Prostate gland (tissue), 2 donors: ENCODE measurements around the gene GPD1L. TPM values are rescaled to one million over a fixed set of nuclear protein-coding genes. Genes with fewer than 3 reads are reported as not detected.
"Not testable (repeated sequence)": the region's sequence is repeated elsewhere in the genome, so short reads cannot be mapped to it uniquely, and the experiment has no call there.

Experiments used
- DNase-seq: peaks from one replicate; pipeline ENCODE4 v3.0.0-alpha.2; 2019; ENCODE audit warnings: low spot score
- H3K27ac ChIP-seq, 2 donors: fragments of 200-600 bp; sonication (generic); 2 replicates each; pipeline ENCODE4 v1.5.1; 2017 to 2019
- H3K27me3 ChIP-seq: fragments of 200-600 bp; sonication (generic); replicated peaks from 2 replicates; pipeline ENCODE4 v1.5.1; 2019; ENCODE audit not compliant: insufficient read depth
- H3K36me3 ChIP-seq, 2 donors: fragments of 200-600 bp; sonication (generic); 1 replicate in 1 of 2; 2 replicates in 1 of 2; pipeline versions ENCODE4 v1.5.1 to v1.8.1; 2017 to 2019
- H3K4me1 ChIP-seq: fragments of 200-600 bp; sonication (generic); replicated peaks from 2 replicates; pipeline ENCODE4 v1.5.1; 2019
- H3K4me3 ChIP-seq, 2 donors: fragments of 200-600 bp; sonication (generic); 2 replicates each; pipeline ENCODE4 v1.5.1; 2017 to 2019
- H3K9me3 ChIP-seq: fragments of 200-600 bp; sonication (generic); 2 replicates; pipeline ENCODE4 v1.5.1; 2017
- POLR2A ChIP-seq: fragments of 450-650 bp; IDR thresholded peaks from one replicate; pipeline ENCODE4 v1.6.1; 2016; ENCODE audit warnings: antibody characterized with exemption, mild to moderate bottlenecking
- POLR2AphosphoS5 ChIP-seq: sonication (generic); formaldehyde crosslinking; IDR thresholded peaks from one replicate; pipeline ENCODE4 v1.6.1; 2017; ENCODE audit warnings: antibody characterized with exemption
- WGBS: methylation state at CpG from one replicate; pipeline ENCODE4 v1.1.5; 2018; 5-methylcytosine and 5-hydroxymethylcytosine counted together
- intact Hi-C: fragments of 100-400 bp; cut with DNase I; formaldehyde crosslinking; loops from one replicate; pipeline ENCODE4 v1.14.2; 2022
- total RNA-seq, 2 donors: library from RNA; depleted of rRNA; stranded (reverse); fragments of >200 nt; gene quantifications; one replicate each; pipeline ENCODE4 v1.1.0, GENCODE V29; 2016
- TF ChIP-seq, protein P1 (sequence below), 4 experiments: fragments of 200-600 bp in 2 of 4; fragments of 450-650 bp in 2 of 4; sonication (generic) in 2 of 4; IDR thresholded peaks; 1 replicate in 3 of 4; 2 replicates in 1 of 4; pipeline ENCODE4 v1.5.1; 2016 to 2019; ENCODE audit warnings: antibody characterized with exemption in 4 of 4, mild to moderate bottlenecking in 2 of 4, moderate library complexity in 2 of 4

Gene GPD1L
- total RNA-seq, 2 donors from 2014 or later, result 50.4 to 70.8 TPM

DNA sequence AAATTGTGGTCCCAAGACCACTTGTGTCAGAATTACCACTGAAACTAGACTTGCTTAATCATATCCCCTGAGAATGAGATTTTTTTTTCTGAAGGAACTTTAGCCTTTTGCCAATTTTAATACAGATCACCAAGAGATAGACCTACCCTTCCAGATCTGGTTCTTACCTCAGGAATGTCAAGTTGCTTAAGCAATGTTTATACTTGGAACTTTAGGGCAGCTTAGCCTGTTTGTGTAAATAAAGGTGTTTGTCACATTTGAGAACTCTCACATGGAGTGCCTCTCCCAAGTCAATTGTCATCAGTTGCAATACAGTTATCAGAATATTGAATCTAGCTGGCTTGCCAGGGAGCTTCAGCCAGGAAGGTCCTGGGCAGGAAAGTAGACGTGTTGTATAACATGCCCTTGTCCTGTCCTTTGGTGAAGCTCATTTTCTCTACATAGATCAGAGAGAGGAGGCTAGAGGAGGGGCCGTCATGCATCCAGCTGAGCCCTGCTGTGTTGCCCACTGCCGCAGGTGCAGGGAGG, 3.9 kb downstream of the GPD1L start:
- H3K4me3 ChIP-seq, result no peak overlapping the region
- WGBS, result 59% methylated on average over 3 of the region's 3 CpGs
- H3K27me3 ChIP-seq, result no peaks in the 10 kb centered on the region
- H3K36me3 ChIP-seq, result no peaks in the 10 kb centered on the region
- intact Hi-C loops, result no loop called here
- H3K27ac ChIP-seq, result peak overlapping the region; percentile 66 to 78
- TF ChIP-seq POLR2A, result no peak
- TF ChIP-seq, protein P1, sequence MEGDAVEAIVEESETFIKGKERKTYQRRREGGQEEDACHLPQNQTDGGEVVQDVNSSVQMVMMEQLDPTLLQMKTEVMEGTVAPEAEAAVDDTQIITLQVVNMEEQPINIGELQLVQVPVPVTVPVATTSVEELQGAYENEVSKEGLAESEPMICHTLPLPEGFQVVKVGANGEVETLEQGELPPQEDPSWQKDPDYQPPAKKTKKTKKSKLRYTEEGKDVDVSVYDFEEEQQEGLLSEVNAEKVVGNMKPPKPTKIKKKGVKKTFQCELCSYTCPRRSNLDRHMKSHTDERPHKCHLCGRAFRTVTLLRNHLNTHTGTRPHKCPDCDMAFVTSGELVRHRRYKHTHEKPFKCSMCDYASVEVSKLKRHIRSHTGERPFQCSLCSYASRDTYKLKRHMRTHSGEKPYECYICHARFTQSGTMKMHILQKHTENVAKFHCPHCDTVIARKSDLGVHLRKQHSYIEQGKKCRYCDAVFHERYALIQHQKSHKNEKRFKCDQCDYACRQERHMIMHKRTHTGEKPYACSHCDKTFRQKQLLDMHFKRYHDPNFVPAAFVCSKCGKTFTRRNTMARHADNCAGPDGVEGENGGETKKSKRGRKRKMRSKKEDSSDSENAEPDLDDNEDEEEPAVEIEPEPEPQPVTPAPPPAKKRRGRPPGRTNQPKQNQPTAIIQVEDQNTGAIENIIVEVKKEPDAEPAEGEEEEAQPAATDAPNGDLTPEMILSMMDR (IDR thresholded peaks at IDR 0.05), result no peak
- peak; percentile 37 for TF ChIP-seq POLR2AphosphoS5
- H3K9me3 ChIP-seq, result no peaks in the 10 kb centered on the region
- peaks cover 16% of the 10 kb centered on the region for H3K4me1 ChIP-seq
- DNase-seq, result peak; percentile 32

DNA sequence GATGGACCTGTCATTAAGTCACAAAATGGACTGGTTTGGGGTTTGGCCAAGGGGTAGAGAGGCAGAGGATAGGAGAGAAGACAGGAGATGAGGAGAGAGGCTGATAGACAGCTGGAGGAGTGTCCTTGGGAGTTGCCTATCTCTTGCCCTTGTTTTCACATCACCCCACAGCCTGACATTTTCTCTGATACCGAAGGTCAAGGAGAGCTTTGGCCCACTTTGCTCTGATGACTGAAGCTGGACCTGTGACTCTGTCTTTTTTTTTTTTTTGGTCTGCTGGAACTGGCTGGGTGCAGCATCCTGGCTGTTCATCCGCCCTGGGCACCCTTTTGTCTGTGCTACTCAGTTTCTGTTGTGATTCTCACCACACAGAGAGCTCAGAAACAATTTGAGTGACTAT, 5.1 kb downstream of the GPD1L start:
- Histone ChIP-seq H3K27ac (no peak overlapping the region), H3K36me3 (no peaks in the 10 kb centered on the region), H3K4me3 (no peak overlapping the region), H3K4me1 (peaks cover 16% of the 10 kb centered on the region), H3K27me3 (no peaks in the 10 kb centered on the region), H3K9me3 (no peaks in the 10 kb centered on the region)
- intact Hi-C loops, result no loop called here
- 97% methylated on average over 2 of the region's 2 CpGs for WGBS
- DNase-seq, result no peak
- TF ChIP-seq POLR2A (no peak), POLR2AphosphoS5 (no peak)
- TF ChIP-seq, protein P1 (IDR thresholded peaks at IDR 0.05), result no peak

DNA sequence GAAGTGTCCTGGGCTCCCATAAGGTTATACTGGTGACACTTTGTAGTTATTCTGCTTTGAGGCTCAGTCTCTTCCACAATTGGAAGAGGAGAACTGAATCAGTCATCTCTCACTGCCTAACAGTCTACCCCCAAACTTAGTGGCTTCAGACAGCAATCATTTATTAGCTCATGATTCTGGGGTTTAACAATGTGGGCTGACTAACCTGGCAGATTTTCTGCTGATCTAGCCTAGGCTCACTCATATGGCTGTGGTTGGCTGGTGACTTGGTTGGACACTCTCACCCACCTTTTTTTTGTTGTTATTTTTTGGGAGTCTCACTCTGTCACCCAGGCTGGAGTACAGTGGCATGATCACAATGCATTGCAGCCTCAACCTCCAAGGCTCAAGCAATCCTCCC, 7.1 kb downstream of the GPD1L start:
- intact Hi-C loops, result no loop called here
- Histone ChIP-seq H3K36me3 (no peaks in the 10 kb centered on the region), H3K4me3 (no peak overlapping the region), H3K27me3 (no peaks in the 10 kb centered on the region), H3K9me3 (no peaks in the 10 kb centered on the region), H3K4me1 (peaks cover 16% of the 10 kb centered on the region), H3K27ac (no peak overlapping the region)
- no peak for TF ChIP-seq POLR2AphosphoS5
- no peak for TF ChIP-seq POLR2A
- TF ChIP-seq, protein P1 (IDR thresholded peaks at IDR 0.05), result no peak
- no peak for DNase-seq

- Histone ChIP-seq H3K36me3 (no peaks in the 10 kb centered on the region), H3K27ac (no peak overlapping the region), H3K4me1 (peaks cover 16% of the 10 kb centered on the region), H3K4me3 (no peak overlapping the region), H3K27me3 (no peaks in the 10 kb centered on the region), H3K9me3 (no peaks in the 10 kb centered on the region)
- intact Hi-C loops, result no loop called here
- TF ChIP-seq POLR2AphosphoS5, result no peak
- no peak for TF ChIP-seq POLR2A
- TF ChIP-seq, protein P1 (IDR thresholded peaks at IDR 0.05), result no peak
- WGBS, result 98% methylated on average over 3 of the region's 3 CpGs
- no peak for DNase-seq
These were observed 7.6 kb downstream of the GPD1L start for GRCh38 chr3:32113981-32114545.

DNA sequence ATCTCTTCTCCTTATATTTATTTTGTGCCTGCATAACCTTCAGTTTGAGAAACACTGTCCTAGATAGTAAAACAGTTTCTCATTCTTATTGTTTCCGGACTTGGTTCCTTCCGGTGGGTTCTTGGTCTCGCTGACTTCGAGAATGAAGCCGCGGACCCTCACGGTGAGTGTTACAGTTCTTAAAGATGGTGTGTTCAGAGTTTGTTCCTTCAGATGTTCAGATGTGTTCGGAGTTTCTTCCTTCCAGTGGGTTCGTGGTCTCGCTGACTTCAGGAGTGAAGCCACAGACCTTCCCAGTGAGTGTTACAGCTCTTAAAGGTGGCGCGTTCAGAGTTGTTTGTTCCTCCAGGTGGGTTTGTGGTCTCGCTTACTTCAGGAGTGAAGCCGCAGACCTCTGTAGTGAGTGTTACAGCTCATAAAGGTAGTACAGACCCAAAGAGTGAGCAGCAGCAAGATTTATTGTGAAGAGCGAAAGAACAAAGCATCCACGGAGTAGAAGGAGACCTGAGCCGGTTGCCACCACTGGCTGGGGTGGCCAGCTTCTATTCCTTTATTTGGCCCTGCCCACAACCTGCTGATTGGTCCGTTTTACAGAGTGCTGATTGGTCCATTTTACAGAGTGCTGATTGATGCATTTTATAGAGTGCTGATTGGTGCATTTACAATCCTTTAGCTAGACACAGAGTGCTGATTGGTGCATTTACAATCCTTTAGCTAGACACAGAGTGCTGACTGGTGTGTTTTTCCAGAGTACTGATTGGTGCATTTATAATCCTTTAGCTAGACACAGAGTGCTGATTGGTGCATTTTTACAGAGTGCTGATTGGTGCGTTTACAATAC, 8.3 kb downstream of the GPD1L start:
- DNase-seq, result not testable (repeated sequence)

More for the DNA sequence above, 8.3 kb downstream of the GPD1L start:
- H3K27ac ChIP-seq, intact Hi-C loops, H3K27me3 ChIP-seq, H3K9me3 ChIP-seq, H3K4me3 ChIP-seq, H3K36me3 ChIP-seq: not testable (repeated sequence)
- H3K4me1 ChIP-seq, result peaks cover 13% of the 10 kb centered on the region
- 88% methylated on average over 19 of the region's 19 CpGs for WGBS
